Iris pigment epithelial cell (primary cell): ENCODE measurements around the gene IPO13.

ENCODE experiments used
- DNase-seq: peaks from one replicate; pipeline ENCODE4 v3.0.0-alpha.2; 2011; ENCODE audit warnings: low read depth

Gene IPO13

DNA sequence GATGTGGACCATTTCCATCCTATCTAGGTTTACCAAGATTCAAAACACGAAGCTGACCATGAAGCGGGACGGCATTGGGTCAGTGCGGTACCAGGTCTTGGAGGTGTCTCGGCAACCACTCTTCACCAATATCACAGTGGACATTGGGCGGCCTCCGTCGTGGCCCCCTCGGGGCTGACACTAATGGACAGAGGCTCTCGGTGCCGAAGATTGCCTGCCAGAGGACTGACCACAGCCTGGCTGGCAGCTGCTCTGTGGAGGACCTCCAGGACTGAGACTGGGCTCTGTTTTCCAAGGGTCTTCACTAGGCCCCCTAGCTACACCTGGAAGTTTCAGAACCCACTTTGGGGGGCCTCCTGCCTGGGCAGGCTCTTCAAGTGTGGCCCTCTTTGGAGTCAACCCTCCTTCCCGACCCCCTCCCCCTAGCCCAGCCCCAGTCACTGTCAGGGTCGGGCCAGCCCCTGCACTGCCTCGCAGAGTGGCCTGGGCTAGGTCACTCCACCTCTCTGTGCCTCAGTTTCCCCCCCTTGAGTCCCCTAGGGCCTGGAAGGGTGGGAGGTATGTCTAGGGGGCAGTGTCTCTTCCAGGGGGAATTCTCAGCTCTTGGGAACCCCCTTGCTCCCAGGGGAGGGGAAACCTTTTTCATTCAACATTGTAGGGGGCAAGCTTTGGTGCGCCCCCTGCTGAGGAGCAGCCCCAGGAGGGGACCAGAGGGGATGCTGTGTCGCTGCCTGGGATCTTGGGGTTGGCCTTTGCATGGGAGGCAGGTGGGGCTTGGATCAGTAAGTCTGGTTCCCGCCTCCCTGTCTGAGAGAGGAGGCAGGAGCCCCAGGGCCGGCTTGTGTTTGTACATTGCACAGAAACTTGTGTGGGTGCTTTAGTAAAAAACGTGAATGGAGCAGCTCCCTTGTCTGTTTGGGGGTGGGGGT, 43.8 kb downstream of the IPO13 start:
- DNase-seq, result no peak

DNA sequence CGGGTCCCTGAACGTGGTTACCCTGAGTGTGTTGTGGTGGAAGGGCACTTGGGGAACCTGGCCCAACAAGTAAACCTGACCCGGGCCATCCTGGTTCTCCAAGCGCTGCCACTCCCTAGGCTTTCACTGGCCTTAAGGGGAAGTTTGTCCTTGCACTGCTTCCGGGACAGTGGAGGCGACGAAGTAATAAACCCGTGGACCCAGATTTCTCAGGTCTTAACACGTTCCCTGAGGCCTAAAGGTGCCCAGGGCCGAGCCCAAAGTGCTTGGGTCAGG, 44.4 kb downstream of the IPO13 start:
- no peak for DNase-seq

DNA sequence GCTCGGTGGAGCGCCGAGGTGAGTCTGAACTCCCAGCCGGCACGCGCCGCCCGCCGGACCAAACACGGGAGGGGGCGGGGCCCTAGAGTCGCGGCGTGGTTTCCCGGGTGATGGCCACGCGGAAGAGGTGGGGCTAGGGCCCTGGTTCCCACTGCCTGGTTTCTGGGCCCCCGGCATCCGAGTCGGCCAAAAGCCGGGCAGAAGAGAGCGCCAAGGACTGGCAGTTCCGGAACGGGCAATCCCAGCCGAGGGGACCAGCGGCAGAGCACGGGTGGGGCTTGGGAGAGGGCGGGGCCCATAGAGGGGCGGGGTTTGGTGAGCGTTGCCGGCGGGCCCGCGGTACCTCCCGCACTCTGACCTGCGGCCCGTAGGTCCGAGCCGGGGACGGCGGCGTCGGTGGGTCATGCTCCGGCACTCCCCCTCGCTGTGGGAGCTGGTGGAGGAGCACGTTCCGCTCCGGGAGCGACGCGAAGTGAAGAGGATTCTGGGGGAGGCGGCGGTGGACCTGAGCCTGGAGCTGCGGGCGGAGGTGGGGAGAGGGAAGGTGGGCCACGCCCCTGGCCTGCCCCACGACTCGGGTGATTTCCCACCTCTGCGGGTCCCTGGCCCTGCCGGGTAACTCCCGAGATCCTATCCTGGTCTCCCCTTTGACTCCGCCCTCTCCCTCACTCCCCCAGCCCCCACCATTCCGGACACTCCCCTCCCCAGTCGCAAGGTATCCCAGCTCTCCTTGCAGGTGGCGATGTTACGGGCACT, 44.9 kb downstream of the IPO13 start, which contains the start of gene CCDC24:
TSS of gene CCDC24 (plus strand) at position 124 of the 756 bp plus-strand sequence. CDS start at position 404, 280 bp downstream.
- peak; percentile 67 for DNase-seq

DNA sequence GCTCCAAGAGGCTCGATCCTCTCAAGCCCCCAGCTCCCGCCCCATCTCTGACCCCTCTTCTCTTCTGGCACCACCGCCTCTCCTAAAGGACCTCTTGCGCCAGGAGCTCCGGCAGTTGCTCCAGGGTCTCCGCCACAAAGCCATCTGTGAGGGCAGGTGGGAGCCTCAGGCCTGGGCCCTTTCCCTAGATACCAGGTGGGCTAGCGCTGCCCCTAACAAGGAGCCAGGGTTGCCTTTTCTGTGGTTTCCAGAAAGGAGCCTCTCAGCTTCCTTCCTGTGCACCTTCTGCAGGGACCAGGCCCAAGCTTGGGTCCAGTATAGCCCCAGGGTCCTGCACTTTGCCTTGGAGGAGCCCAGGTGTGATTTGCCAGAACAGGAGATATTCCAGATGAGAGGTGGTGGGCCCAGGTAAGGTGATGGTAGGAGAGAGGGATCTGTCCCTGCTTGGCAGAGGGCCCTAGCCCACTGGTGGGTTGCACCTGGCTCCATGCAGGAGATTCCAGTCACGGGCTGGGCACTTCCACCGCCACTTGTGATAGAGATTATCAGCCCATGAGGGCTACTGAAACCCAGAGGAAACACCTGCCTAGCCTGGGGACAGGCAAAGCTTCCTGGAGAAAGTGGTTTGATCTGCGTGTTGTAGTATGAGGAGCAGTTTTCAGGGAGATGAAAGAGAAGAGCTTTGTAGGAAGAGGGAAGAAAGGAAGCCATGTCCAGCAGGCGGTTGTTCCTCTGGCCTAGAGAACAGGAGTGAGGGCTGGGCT, 45.7 kb downstream of the IPO13 start:
- no peak for DNase-seq

DNA sequence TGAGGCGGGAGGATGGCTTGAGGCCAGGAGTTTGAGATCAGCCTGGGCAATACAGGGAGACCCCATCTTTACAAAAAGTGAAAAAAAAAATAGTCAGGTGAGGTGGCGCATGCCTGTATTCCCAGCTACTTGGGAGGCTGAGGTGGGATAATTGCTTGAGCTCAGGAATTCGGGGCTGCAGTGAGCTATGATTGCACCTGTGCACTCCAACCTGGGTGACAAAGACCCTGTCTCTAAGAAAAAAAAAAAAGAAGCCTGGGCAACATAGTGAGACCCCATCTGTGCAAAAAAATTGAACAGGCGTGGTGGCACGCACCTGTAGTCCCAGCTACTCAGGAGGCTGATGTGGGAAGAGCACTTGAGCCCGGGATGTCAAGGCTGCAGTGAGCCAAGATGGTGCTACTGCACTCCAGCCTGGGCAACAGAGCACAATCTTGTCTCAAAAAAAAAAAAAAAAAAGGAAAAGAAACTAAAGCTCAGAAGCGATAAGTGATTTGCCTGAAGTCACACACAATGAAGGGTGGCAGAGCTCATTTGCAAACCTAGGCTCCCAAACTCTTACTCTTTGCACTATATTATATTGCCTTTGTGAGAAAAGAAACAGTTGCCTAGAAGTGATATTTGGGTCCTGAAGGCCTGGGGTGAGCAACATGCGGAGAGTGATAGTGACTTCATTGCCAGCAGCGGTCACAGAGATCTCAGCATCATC, 46.6 kb downstream of the IPO13 start:
- no peak for DNase-seq

DNA sequence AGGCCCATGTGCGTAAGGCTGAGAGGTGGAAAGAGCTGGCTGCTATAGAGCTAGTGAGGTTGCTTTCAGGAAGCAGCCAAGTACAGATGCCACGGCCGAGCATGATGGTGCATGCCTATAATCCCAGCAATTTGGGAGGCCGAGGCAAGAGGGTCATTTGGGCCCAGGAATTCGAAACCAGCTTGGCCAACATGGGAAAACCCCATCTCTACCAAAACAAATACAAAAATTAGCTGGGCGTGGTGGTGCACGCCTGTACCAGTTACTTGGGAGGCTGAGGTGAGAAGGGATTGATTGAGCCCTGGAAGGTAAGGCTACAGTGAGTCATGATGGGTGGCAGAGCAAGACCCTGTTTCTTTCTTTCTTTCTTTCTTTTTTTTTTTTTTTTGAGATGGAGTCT, 47.3 kb downstream of the IPO13 start:
- DNase-seq, result no peak

DNA sequence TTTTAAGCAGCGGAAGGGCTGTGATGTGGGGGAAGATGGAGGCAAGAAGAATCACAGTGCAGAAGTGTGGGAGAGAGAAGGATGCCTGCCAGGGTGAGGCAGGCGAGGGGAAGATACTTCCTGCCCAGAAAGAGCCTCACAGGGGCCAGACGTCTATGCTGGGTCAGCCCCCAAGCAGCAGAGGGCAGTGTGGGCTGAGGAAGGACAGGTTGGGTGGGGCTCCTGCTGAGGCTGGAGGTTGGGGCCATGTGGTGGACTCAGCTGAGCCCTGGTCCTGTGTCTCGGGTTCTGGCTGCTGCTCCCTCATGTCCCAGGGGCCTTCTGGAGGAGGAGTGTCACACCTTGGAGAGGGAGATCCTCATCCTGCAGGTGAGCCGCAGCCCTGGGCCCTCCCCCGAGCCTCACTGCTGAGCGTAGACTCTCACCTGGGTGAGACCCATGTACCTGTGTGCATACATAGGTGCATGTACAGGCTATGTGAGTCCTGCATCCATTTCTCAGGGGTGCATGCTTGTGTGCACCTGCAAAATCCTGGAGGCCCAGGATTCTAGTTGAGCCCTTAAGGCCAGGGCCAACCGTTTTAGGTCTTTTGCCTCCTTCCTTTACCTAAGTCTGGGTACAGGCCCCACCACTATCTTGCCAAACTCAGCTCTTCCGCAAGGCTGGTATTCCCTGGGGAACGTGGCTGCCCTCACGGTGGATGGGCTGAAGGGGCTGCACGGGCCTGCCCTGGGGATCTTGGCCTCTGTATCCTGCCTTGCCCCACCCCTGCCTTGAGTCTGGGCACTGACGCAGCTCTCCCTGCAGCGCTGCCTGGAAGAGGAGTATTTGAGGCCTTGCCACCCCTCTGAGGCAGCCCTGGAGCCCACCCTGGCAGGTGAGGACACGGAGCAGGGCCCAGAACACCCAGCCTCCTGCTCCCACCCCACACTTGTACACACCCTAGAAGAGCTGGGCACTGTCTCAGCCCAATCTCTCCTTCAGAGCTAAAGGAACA, 48.3 kb downstream of the IPO13 start:
- peak; percentile 27 for DNase-seq

DNA sequence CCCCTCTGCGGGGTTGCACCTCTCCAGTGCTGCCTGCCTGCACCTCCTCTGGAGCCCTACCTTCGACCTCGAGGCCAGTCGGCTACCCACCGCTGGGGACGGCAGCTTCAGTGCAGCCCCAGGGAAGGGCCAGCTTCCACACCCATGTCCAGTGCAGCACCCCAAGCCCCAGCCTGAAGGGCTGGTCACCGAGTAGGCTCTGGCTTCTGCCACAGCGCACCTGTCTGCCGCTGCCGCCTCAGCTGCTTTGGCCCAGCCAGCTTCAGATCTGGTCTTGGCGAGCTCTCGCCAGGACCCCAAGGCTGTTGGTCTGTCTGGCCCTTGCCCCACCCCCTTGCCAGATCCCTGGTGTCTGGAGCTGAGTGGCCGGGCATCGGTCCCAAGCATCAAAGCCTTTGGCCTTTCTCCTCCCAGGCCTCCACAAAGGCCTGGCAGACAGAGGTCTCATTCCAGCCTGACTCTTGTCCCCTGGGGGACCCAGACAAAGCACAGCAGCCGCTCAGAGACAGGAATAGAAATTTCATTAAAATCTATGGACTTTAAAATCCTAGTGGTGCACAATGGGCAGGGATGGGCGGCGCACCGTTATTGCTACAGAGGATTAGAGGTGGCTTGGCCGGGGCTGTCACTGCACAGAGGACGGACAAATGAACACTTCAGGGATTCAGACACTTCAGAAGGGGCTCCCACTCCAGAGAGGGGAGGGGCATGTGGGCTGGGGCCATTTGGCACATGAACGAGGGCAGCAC, 49.4 kb downstream of the IPO13 start:
- no peak for DNase-seq

DNA sequence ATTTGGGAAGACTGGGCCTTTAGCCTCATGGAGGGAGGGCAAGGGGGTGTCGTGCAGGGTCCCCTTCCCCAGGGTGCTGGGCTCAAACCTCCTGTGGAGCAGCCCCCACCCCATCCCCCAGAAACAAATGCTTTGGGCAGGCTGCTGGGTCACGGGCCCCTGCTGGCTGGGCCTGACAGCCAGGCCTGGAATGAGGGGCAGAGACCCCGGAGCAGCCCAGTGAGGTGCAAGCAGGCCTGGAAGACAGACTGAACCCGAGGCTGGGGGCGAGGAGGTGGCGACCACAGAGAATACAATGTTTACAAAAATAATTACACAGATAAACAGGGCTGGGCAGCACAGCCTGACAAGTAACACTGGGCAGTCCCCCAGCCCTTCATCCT, 50.0 kb downstream of the IPO13 start:
- DNase-seq, result no peak

DNA sequence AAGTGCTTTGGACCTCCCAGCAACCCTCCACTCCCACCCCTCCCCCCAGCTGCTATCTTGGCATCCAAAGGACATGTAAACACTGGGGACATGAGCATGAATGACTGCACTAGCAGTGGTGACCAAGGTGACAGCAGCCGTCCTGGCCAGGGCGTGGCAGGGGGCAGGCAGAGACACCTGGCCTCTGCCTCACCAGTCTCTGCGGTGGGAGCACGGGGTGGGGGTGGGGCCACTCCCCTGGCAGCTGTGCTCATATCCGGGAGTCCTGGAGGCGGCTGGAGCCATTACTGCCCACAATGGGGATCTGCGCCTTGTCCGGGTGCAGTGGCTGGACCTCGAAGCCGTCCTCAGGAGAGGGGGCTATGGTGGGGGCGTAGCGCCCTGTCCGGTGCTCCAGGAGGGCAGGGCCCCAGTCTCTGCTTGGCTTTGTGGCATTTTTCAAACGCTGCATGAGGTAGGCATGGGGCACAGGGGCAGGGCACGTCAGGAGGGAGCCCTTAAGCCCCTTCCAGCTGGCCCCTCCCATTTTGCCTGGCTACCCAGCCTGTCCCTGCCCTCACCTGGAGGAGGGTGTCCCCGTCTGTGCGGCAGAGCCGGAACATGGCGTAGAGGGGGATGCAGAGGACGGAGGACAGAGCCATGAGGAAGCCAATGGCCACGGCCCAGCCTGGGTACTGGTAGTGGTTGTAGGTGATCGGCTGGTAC, 50.7 kb downstream of the IPO13 start:
- DNase-seq, result no peak

DNA sequence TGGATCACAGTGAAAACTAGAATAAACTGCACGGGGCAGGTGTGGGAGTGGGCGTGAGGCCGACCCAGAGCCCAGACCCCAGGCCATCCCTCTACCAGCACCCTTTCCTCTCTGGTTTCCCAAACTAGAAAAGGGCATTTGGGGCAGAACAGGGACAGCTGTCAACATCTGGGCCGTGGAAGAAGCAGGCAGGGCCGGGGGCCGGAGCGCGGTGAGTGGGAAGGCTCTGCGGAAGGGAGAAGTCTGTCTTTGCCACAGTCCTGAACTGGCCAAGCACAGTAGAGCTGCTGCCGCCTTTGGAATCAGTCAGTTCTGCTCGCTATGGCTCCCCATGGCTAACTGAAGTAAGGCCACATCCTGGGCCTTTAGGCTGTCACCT, 51.2 kb downstream of the IPO13 start:
- DNase-seq, result no peak

DNA sequence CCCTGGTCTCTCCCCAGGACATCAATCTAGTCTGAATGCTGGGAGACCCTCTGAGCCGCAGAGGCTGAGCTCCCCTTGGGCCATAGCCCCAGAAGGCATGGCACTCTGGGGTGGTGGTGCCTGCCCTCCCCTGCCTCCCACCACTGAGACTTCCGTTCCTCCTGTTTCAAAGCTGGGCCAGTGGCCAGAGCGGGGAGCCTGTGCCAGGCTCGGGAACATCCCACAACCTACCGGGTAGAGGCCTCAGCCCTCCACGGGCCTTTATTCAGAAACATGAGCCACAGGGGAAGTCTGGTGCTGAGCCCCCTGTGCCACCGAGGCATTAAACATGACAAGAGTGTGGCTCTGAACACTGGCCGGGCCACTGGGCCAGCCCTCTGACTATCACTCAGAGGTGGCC, 52.7 kb downstream of the IPO13 start:
- no peak for DNase-seq

DNA sequence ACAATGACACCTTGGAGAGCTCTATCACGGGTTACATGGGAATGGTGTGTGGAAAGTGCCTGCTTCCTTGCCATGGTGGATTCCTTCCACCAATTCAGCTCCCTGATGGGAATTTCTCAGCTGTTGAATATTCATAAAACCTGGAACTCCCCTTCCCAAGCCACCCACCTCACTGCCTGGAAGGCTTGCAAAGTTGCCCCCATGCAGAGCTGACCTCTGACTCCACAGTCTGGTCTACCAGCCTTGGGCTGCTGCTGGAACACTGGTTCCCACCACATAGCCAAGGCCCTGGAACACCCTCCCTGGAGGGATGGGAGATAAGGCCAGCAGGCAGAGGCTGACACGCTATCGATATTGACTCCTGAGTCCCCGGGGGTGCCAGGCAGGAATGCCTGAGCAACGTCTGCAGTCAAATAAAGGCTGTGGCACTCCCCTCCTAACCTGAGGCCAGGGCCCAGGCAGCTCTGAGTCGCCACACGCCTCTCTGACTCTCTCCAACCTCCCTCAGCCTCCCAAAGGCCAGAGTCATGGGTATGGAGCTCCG, 53.4 kb downstream of the IPO13 start:
- DNase-seq, result no peak

DNA sequence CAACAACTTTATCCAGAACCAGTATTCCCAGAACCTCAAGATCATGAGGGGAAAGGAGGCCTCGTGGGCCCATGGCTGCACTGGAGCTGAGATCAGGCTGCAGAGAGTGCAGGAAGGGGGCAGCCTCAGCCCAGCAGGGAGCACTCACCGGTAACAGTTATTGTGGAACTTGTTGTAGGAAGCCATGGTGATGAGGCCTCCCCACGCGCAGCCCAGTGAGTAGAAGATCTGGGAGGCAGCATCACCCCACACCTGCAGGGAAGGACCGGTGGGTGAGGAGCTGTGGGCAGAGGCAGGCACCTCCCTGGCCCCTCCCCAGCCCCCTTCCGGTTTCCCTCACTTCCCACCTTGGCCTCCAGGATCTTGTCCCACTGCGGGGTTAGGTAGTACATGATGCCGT, 55.4 kb downstream of the IPO13 start:
- no peak for DNase-seq

DNA sequence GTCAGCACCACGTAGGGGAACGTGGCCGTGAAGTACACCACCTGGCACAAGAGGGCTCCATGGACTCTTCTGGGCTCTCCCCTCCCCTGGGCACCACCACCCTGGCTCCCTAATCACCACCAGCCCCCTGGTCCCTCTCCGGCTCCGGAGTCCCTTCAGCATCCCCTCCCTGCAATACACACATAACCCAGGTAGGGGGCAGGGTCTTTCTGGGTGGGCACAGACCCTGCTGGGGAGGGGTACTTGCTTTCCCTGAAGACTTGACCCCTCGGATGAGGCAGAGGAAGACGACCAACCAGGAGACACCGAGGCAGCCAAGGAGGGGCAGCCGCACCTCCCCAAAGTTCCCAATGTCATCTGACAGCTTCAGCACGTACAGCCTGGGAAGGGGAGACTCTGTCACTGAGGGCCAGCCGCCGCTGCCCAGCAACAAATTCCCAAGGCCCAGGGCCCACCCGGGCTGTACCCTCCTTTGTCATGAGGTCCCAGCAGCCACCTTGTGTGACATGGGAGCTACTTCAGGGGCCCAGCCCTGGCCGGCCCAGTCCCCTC, 55.9 kb downstream of the IPO13 start:
- DNase-seq, result no peak

DNA sequence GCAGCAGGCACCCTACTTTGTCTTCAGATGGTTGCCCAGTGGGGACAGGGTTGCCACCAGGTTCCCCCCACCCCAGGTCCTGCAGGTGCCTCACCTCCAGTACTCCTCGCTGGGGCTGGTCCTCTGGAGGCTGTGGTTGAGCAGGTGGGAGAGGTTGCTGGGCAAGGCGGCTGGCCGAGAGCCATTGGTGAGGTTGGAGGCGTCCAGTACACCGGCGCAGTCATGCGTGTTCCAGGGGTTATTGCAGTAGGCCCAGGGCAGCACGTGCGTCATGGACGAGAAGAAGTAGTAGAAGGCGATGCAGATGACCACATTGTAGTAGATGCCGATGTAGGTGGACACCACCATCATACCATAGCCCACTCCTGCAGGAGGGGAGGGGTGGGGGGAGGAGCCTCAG, 61.5 kb downstream of the IPO13 start:
- DNase-seq, result no peak

DNA sequence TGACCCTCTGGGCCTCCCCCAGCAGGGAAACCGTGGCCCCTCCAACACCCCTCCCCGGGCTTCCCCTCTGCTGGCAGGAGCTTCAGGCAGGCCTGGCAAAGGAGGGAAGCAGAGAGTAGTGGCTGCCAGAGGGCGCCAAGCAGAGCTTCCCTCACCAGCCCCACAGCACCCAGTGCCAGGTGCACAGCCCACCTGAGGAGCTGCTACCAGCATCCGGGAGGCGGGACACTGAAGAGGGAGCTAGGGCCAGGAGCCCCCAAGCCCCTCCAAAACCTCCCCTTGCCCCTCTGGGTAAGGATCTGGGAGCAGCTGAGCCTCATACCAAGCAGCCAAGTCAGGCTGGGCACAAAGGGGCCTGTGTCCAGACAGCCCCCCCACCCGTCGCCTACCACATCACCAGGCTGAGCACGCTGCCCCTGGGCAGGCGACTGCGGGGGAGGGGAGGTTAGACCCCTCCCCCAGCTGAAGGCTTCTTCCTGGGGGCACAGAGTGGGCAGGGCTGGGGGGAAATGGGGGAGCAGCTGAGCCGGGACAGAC, 64.3 kb downstream of the IPO13 start:
- DNase-seq, result no peak

DNA sequence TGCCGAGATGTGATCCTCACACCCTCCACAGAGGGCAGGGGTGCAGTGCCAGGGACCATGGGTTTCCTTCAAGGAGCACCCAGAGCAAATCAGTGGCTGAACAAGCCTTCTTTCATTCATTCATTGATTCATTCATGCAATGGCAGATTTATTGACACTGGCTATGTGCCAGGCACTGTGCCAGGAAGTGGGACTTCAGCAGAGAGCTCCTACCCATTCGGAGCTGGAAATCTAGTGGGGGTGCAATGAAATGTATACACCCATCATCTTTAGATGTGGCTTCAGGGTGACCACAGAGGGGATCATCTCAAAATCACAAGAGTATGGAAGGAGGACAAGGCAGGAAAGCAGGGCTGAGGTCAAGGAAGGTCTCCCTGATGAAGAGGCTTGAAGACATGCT, 65.7 kb downstream of the IPO13 start:
- DNase-seq, result no peak
